Endodermal cell (in vitro differentiated cells): ENCODE data around the gene TBC1D16. TPM values are rescaled to one million over a fixed set of nuclear protein-coding genes. Genes with fewer than 3 reads are reported as not detected.
A peak's percentile ranks its signal among the peaks of the same experiment; 100 is the strongest.

Experiments used
- DNase-seq: peaks from one replicate; pipeline ENCODE4 v3.0.0-alpha.2; 2017
- H3K27ac ChIP-seq: 2 replicates; pipeline ENCODE4 v1.5.1; 2013; ENCODE audit warnings: mild to moderate bottlenecking, low read depth, low read length, moderate library complexity
- H3K27me3 ChIP-seq: 2 replicates; pipeline ENCODE4 v1.6.1; 2013; ENCODE audit warnings: mild to moderate bottlenecking, low read length, moderate library complexity; ENCODE audit not compliant: insufficient read depth, control insufficient read depth, poor library complexity, severe bottlenecking
- H3K36me3 ChIP-seq: 2 replicates; pipeline ENCODE4 v1.7.0; 2013; ENCODE audit warnings: mild to moderate bottlenecking, low read length, moderate library complexity; ENCODE audit not compliant: control insufficient read depth, insufficient read depth
- H3K4me1 ChIP-seq: one replicate; pipeline ENCODE4 v1.7.0; 2013; ENCODE audit warnings: low read length; ENCODE audit not compliant: control insufficient read depth, insufficient read depth
- H3K4me3 ChIP-seq: 2 replicates; pipeline ENCODE4 v1.5.1; 2013; ENCODE audit warnings: mild to moderate bottlenecking, low read length, moderate library complexity
- H3K9ac ChIP-seq: 2 replicates; pipeline ENCODE4 v1.6.1; 2013; ENCODE audit warnings: mild to moderate bottlenecking, low read length, moderate library complexity; ENCODE audit not compliant: poor library complexity, severe bottlenecking; ENCODE audit errors: extremely low read depth
- H3K9me3 ChIP-seq: 2 replicates; pipeline ENCODE4 v1.6.1; 2013; ENCODE audit warnings: mild to moderate bottlenecking, low read length, moderate library complexity; ENCODE audit not compliant: control insufficient read depth
- H3K27ac Mint-ChIP-seq: 2 replicates; pipeline ENCODE4 v1.8.0; 2020; ENCODE audit warnings: mixed read lengths
- H3K27me3 Mint-ChIP-seq: 2 replicates; pipeline ENCODE4 v1.8.0; 2021; ENCODE audit warnings: mild to moderate bottlenecking, mixed read lengths; ENCODE audit not compliant: insufficient read depth
- H3K36me3 Mint-ChIP-seq: 2 replicates; pipeline ENCODE4 v1.8.0; 2020; ENCODE audit warnings: low read depth, mixed read lengths
- H3K4me1 Mint-ChIP-seq: 2 replicates; pipeline ENCODE4 v1.8.0; 2020; ENCODE audit warnings: mixed read lengths
- H3K4me3 Mint-ChIP-seq: 2 replicates; pipeline ENCODE4 v1.8.0; 2020; ENCODE audit warnings: mild to moderate bottlenecking, moderate library complexity, mixed read lengths
- H3K9me3 Mint-ChIP-seq: 2 replicates; pipeline ENCODE4 v1.8.0; 2020; ENCODE audit warnings: mild to moderate bottlenecking, mixed read lengths
- WGBS, 2 experiments: methylation state at CpG; one replicate each; pipeline versions ENCODE4 v1.1.5 to v1.1.7; 2013; ENCODE audit warnings: missing lambda C conversion rate in 2 of 2, mixed read lengths in 1 of 2; ENCODE audit not compliant: insufficient coverage in 1 of 2, insufficient read length in 1 of 2; 5-methylcytosine and 5-hydroxymethylcytosine counted together
- total RNA-seq, 2 donors: library from RNA; stranded (reverse); fragmentation: NEBNext Ultra II Directional in 1 of 2; extraction: Animal tissue kit (Norgen Biotek cat#: 25700) in 1 of 2; gene quantifications; 2 replicates in 1 of 2; 3 replicates in 1 of 2; pipeline ENCODE4 v1.2.1, GENCODE V29; 2021
- TF ChIP-seq, protein P1 (sequence below): fragments of 200-600 bp; sonication (generic); conservative IDR thresholded peaks from 2 replicates; pipeline ENCODE4 v1.5.0; 2021; ENCODE audit warnings: antibody characterized with exemption, mild to moderate bottlenecking

The TBC1D16 gene
- total RNA-seq, 2 donors from 2014 or later = 88.2 to 116 TPM

DNA sequence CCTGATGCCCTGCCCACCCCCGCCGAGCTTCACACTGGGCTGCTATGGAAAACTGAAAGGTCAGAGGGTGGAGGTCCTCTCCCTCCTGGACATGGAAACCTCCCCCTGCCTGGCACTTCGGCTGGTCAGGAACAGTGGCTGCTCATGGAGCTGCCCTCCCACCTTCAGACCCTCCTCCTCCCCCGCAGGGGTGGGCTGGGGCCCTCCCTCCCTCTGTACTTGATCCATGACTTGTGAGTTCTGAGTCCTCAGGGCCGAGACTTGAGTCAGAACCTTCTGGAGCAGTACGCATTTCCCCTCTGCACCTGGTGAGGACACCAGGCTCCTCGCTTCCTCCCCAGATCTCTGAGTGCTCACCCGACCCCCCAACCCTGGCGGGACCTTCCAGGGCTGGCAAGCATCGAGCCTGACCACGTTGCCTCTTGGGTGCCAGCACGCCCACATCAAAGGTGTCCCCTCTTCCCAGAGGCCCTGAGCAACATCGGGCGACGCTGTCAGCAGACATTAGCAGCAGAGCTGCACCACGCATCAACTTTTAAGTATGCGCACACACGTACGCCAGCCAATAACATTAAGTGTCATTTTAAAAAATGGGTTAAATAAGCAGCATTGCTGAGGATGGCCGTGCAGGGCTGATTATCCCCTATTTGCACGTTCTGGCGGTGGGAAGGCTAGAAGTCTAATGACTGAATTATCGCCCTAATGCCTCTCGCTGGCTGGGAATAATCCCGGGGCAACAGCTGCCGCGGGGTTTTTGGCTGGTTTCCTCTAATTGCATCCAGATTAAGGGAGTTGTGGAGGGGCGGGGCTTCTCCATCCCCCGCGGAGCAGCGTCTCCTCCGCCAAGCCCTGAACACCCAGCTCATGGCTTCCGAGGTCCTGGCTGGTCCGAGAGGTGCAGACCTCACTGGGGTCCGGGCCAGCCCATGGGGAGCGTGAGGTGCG lies 98.0 kb downstream of the TBC1D16 start:
- no peak for DNase-seq
- H3K27me3 ChIP-seq = no peaks in the 10 kb centered on the region
- no peaks in the 10 kb centered on the region for H3K4me1 ChIP-seq
- H3K9ac ChIP-seq = no peak overlapping the region
- H3K9me3 Mint-ChIP-seq = no peaks in the 10 kb centered on the region
- H3K36me3 ChIP-seq = no peaks in the 10 kb centered on the region
- TF ChIP-seq, protein P1, sequence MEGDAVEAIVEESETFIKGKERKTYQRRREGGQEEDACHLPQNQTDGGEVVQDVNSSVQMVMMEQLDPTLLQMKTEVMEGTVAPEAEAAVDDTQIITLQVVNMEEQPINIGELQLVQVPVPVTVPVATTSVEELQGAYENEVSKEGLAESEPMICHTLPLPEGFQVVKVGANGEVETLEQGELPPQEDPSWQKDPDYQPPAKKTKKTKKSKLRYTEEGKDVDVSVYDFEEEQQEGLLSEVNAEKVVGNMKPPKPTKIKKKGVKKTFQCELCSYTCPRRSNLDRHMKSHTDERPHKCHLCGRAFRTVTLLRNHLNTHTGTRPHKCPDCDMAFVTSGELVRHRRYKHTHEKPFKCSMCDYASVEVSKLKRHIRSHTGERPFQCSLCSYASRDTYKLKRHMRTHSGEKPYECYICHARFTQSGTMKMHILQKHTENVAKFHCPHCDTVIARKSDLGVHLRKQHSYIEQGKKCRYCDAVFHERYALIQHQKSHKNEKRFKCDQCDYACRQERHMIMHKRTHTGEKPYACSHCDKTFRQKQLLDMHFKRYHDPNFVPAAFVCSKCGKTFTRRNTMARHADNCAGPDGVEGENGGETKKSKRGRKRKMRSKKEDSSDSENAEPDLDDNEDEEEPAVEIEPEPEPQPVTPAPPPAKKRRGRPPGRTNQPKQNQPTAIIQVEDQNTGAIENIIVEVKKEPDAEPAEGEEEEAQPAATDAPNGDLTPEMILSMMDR = no peak
- H3K36me3 Mint-ChIP-seq = peaks cover 17% of the 10 kb centered on the region
- no peak overlapping the region for H3K4me3 ChIP-seq
- H3K27me3 Mint-ChIP-seq = no peaks in the 10 kb centered on the region
- WGBS, 2 experiments = 89 to 90% methylated on average over 25 to 37 of the region's 37 CpGs
- no peak overlapping the region for H3K4me3 Mint-ChIP-seq
- H3K27ac Mint-ChIP-seq = peak overlapping the region; percentile 23
- no peaks in the 10 kb centered on the region for H3K9me3 ChIP-seq
- peaks cover 24% of the 10 kb centered on the region for H3K4me1 Mint-ChIP-seq
- H3K27ac ChIP-seq = no peak overlapping the region

GRCh38 chr17:79936641-79937381 lies 98.9 kb downstream of the TBC1D16 start:
- Mint-ChIP-seq H3K36me3 (peaks cover 17% of the 10 kb centered on the region), H3K4me1 (peaks cover 27% of the 10 kb centered on the region), H3K27ac (no peak overlapping the region), H3K9me3 (no peaks in the 10 kb centered on the region), H3K4me3 (no peak overlapping the region), H3K27me3 (peaks cover 2% of the 10 kb centered on the region)
- H3K27me3 ChIP-seq = no peaks in the 10 kb centered on the region
- 86 to 87% methylated on average over 7 to 15 of the region's 16 CpGs for WGBS, 2 experiments
- no peaks in the 10 kb centered on the region for H3K9me3 ChIP-seq
- TF ChIP-seq, protein P1 = no peak
- H3K4me1 ChIP-seq = no peaks in the 10 kb centered on the region
- H3K36me3 ChIP-seq = no peaks in the 10 kb centered on the region
- H3K9ac ChIP-seq = no peak overlapping the region
- H3K27ac ChIP-seq = no peak overlapping the region
- DNase-seq = no peak
- no peak overlapping the region for H3K4me3 ChIP-seq

DNA sequence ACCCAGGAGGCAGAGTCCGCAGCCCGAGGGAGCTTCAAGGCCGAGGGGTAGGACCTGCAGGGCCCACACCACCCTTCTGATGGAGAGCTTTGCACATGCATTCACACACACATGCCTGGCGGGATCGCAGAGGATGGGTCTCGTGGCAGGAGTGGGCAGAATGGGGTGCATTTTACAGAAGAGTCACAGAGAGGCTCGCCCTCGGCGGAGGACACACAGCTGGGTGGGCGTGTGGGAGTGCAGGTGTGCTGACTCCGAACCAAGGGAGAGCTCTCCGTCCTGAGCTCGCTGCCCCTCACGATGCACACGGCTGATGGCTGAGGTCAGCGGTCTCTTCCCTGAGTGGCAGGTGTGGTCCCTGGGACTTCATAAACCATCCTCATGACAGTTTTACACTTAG lies 99.6 kb downstream of the TBC1D16 start:
- peaks cover 32% of the 10 kb centered on the region for H3K4me1 Mint-ChIP-seq

More for the DNA sequence above, 99.6 kb downstream of the TBC1D16 start:
- H3K9me3 ChIP-seq = no peaks in the 10 kb centered on the region
- WGBS, 2 experiments = 86% methylated on average over 12 to 16 of the region's 16 CpGs
- H3K4me1 ChIP-seq = peaks cover 1% of the 10 kb centered on the region
- H3K27me3 ChIP-seq = no peaks in the 10 kb centered on the region
- Mint-ChIP-seq H3K4me3 (no peak overlapping the region), H3K27ac (no peak overlapping the region), H3K27me3 (peaks cover 7% of the 10 kb centered on the region), H3K36me3 (peaks cover 17% of the 10 kb centered on the region), H3K9me3 (no peaks in the 10 kb centered on the region)
- H3K36me3 ChIP-seq = no peaks in the 10 kb centered on the region
- no peak overlapping the region for H3K9ac ChIP-seq
- TF ChIP-seq, protein P1 = no peak
- no peak overlapping the region for H3K4me3 ChIP-seq
- no peak overlapping the region for H3K27ac ChIP-seq
- no peak for DNase-seq
